Activated T-helper 2 cell treated with anti-CD3 and anti-CD28 coated beads, Interferon-gamma antibody, Interleukin-2, Interleukin-4, amounts not matched to agents 10 μg/mL and 5 μg/mL and 100 μg/mL, durations not matched to agents 14 hours and 24 hours and 36 hours (primary cell): Measurements from ENCODE around the gene AK4. TPM values are rescaled to one million over a fixed set of nuclear protein-coding genes. Genes with fewer than 3 reads are reported as not detected.
A peak's percentile ranks its signal among the peaks of the same experiment; 100 is the strongest.

Experiments
- DNase-seq: peaks from one replicate; pipeline ENCODE4 v3.0.0; 2021; ENCODE audit warnings: low spot score
- H3K27ac Mint-ChIP-seq: one replicate; pipeline ENCODE4 v1.8.0; 2021; ENCODE audit warnings: mixed read lengths
- H3K27me3 Mint-ChIP-seq: one replicate; pipeline ENCODE4 v1.8.0; 2021; ENCODE audit warnings: low read depth, mixed read lengths
- H3K36me3 Mint-ChIP-seq: one replicate; pipeline ENCODE4 v1.8.0; 2021; ENCODE audit warnings: low read depth, mixed read lengths
- H3K4me1 Mint-ChIP-seq: one replicate; pipeline ENCODE4 v1.8.0; 2021; ENCODE audit warnings: low read depth, mixed read lengths
- H3K4me3 Mint-ChIP-seq: one replicate; pipeline ENCODE4 v1.8.0; 2021; ENCODE audit warnings: low read depth, mild to moderate bottlenecking, moderate library complexity, mixed read lengths
- H3K9me3 Mint-ChIP-seq: one replicate; pipeline ENCODE4 v1.8.0; 2021; ENCODE audit warnings: mixed read lengths
- intact Hi-C: fragments of 100-400 bp; cut with micrococcal nuclease; formaldehyde crosslinking; loops from one replicate; pipeline ENCODE4 v1.15.1; 2023
- total RNA-seq: library from RNA; stranded (reverse); gene quantifications from 2 replicates; pipeline ENCODE4 v1.2.3, GENCODE V29; 2022

AK4 gene
- total RNA-seq, 1 donor from 2014 or later: 109 TPM

DNA sequence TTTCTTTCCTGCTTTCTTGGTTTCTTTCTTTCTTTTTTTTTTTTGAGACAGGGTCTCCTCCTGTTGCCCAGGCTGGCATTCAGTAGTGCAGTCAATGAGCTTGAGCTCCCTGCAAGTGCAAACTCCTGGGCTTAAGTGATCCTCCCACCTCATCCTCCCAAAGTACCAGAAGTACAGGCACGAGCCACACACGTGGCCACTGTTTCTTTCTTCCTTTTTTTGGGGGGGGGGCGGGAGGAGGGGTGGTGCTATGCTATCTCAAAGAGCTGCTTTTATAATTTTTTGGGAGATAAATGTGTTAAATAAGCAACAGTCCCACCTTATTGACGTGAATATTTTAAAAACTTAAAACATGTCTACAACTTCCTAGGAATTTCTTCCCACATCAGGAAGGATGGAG is 42.2 kb downstream of the AK4 start:
- intact Hi-C loops: no loop called here
- no peak for DNase-seq
- Mint-ChIP-seq H3K36me3 (peaks cover 43% of the 10 kb centered on the region), H3K4me1 (peaks cover 19% of the 10 kb centered on the region), H3K4me3 (no peak overlapping the region), H3K27me3 (no peaks in the 10 kb centered on the region), H3K9me3 (no peaks in the 10 kb centered on the region), H3K27ac (no peak overlapping the region)

GRCh38 chr1:65193129-65193695 is 45.2 kb downstream of the AK4 start:
- no peaks in the 10 kb centered on the region for H3K27me3 Mint-ChIP-seq
- no peak overlapping the region for H3K4me3 Mint-ChIP-seq
- peaks cover 62% of the 10 kb centered on the region for H3K36me3 Mint-ChIP-seq
- intact Hi-C loops: no loop called here
- H3K9me3 Mint-ChIP-seq: no peaks in the 10 kb centered on the region
- no peak for DNase-seq
- peaks cover 39% of the 10 kb centered on the region for H3K4me1 Mint-ChIP-seq
- H3K27ac Mint-ChIP-seq: no peak overlapping the region

DNA sequence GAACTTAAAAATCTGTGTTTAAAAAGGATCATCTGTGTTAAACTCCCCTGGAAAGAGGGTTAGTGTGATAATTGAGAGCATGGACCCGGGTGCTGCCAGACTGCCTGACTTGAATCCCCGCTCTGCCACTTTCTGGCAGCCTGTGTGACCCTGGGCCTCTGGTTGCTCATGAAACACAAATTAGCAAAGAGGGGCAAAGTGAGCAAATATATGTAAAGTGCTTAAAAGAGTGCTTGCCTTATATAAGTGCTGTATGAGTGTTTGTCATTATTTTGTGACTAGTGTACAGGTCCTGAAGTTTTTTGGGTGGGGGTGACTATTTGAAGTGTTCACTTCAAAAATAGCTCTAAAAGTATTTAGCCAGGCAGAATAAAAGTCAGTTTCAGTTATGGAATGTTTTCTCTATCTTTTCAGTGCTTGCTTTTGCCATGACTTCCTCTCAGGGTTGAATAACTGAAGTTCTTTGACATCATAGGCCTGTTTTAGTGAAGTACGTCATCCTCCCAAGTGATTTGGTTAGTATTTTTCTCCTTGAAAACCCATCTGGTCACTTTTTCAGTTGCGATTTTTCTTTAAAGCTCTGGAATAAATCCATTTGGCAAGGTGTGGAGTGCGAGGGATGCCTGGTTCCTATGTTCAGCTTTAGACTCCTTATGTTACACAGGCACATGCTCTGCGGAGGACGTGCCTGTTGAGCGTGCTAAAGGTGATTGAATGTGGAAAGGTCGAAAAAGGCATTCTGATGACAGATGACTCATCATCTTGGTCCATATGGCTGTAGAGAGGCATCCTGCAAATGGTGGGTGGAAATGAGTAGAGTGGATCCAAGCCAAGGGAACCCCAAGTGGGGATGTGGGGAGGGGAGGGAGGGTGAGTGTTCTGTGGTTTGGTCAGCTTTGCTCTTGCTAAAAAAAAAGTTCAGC is 47.8 kb downstream of the AK4 start:
- DNase-seq: no peak
- intact Hi-C loops: loop anchor here (2.0 kb wide), 1 partner anchor 17 kb away; no protein-coding TSS in a partner anchor
- Mint-ChIP-seq H3K4me3 (no peak overlapping the region), H3K9me3 (no peaks in the 10 kb centered on the region), H3K36me3 (peaks cover 63% of the 10 kb centered on the region), H3K27ac (peak overlapping the region; percentile 58), H3K4me1 (peaks cover 30% of the 10 kb centered on the region), H3K27me3 (no peaks in the 10 kb centered on the region)

- H3K36me3 Mint-ChIP-seq: peaks cover 60% of the 10 kb centered on the region
- H3K27me3 Mint-ChIP-seq: no peaks in the 10 kb centered on the region
- H3K4me1 Mint-ChIP-seq: peaks cover 28% of the 10 kb centered on the region
- no peaks in the 10 kb centered on the region for H3K9me3 Mint-ChIP-seq
- DNase-seq: no peak
- H3K4me3 Mint-ChIP-seq: no peak overlapping the region
- intact Hi-C loops: loop anchor here (2.0 kb wide), 1 partner anchor 16 kb away; no protein-coding TSS in a partner anchor
- H3K27ac Mint-ChIP-seq: no peak overlapping the region
Observed at GRCh38 chr1:65196926-65197325, 48.9 kb downstream of the AK4 start.

DNA sequence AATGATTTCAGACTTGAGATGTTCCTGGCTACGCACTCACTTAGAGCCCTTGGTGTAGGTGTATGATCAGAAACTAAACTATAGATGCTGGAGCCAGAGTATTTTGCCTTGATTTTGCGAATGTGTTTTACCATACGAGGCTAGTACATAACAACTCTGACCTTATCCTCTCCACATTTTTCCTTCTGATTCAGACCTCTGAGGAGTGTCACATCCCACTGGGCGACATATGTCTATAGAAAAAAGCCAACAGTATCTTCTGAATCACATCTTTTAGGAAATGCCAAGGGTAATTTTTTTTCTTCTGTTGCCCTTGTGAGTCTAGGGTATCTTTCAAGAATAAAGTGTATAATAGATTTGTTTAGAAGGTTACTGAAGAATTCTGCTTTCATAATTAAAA is 49.6 kb downstream of the AK4 start:
- intact Hi-C loops: loop anchor here (2.0 kb wide), 1 partner anchor 15 kb away; no protein-coding TSS in a partner anchor
- H3K27me3 Mint-ChIP-seq: no peaks in the 10 kb centered on the region
- H3K27ac Mint-ChIP-seq: peak overlapping the region; percentile 9
- no peaks in the 10 kb centered on the region for H3K9me3 Mint-ChIP-seq
- no peak overlapping the region for H3K4me3 Mint-ChIP-seq
- peaks cover 28% of the 10 kb centered on the region for H3K4me1 Mint-ChIP-seq
- no peak for DNase-seq
- H3K36me3 Mint-ChIP-seq: peaks cover 53% of the 10 kb centered on the region

- DNase-seq: no peak
- Mint-ChIP-seq H3K9me3 (no peaks in the 10 kb centered on the region), H3K4me1 (peaks cover 28% of the 10 kb centered on the region), H3K4me3 (no peak overlapping the region), H3K27me3 (no peaks in the 10 kb centered on the region), H3K27ac (peak overlapping the region; percentile 4), H3K36me3 (peaks cover 49% of the 10 kb centered on the region)
- intact Hi-C loops: no loop called here
Observed at GRCh38 chr1:65198096-65198495, 50.1 kb downstream of the AK4 start.

DNA sequence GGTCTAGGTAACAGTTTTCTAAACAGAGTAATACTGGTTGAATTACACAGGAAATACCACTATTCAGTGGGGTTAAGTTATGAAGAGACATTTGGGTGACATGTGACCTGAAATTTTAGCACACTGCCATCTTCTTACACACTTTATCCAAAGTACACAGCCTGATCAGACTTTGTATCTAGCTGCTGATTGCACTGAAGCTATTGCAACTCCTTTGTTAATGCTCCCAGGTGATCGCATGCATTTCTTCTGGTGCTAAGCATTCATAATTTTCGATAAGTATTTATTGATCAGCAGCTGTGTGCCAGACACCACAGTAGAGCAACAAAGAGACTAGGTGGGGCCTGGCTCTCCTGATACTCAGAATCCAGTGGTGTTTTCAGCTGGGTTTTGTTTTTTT is 52.4 kb downstream of the AK4 start:
- no peaks in the 10 kb centered on the region for H3K27me3 Mint-ChIP-seq
- H3K27ac Mint-ChIP-seq: no peak overlapping the region
- peaks cover 32% of the 10 kb centered on the region for H3K36me3 Mint-ChIP-seq
- intact Hi-C loops: no loop called here
- no peak overlapping the region for H3K4me3 Mint-ChIP-seq
- H3K9me3 Mint-ChIP-seq: no peaks in the 10 kb centered on the region
- H3K4me1 Mint-ChIP-seq: peaks cover 27% of the 10 kb centered on the region
- DNase-seq: no peak

- Mint-ChIP-seq H3K4me3 (no peak overlapping the region), H3K27me3 (no peaks in the 10 kb centered on the region), H3K4me1 (peaks cover 41% of the 10 kb centered on the region), H3K9me3 (no peaks in the 10 kb centered on the region), H3K27ac (no peak overlapping the region), H3K36me3 (peaks cover 13% of the 10 kb centered on the region)
- intact Hi-C loops: no loop called here
- DNase-seq: no peak
Observed at GRCh38 chr1:65206836-65207235, 58.8 kb downstream of the AK4 start.

DNA sequence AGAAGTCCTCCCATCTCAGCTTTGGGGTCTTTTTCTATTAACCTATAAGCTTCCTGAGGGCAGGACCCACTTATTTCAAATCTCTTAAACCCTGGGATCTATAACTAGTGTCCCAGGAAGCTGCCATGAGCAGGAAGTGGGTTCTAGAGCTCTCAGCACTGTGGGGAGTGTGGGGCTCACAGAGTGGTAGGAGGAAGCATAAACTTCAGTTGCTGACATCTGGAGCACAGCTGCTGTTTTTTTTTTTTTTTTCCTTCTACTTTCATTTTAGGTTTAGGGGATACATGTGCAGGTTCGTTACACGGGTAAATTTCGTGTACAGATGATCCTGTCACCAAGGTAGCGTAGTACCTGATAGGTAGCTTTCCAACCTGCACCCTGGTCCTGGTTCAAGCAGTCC is 59.3 kb downstream of the AK4 start:
- peaks cover 44% of the 10 kb centered on the region for H3K4me1 Mint-ChIP-seq
- H3K27ac Mint-ChIP-seq: no peak overlapping the region
- intact Hi-C loops: no loop called here

DNA sequence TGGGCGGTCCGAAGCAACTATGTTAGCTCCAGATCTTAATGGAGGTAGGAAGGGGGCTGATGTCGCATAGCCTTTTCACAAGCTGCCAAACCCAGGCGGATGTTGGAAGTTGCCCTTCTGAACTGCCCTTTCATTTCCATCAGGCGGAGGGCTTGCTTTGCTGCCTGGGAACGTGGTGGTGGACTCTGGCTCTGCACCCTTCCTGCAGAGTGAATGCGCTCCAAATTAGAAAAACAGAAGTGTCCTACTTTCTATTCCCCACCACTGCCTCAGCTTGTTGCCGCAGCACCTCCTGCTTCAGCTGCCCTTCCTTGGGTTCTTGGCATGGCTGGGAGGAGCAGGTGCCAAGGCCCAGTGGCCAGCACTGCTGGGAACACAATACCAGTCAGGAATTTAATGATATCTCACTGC is 60.6 kb downstream of the AK4 start:
- Mint-ChIP-seq H3K4me3 (no peak overlapping the region), H3K36me3 (peaks cover 15% of the 10 kb centered on the region), H3K9me3 (no peaks in the 10 kb centered on the region), H3K27ac (no peak overlapping the region), H3K27me3 (no peaks in the 10 kb centered on the region), H3K4me1 (peaks cover 54% of the 10 kb centered on the region)
- DNase-seq: no peak
- intact Hi-C loops: loop anchor here (2.0 kb wide), 1 partner anchor 60 kb away; the partner anchor contains the start of gene AK4

More for the DNA sequence above, 59.3 kb downstream of the AK4 start:
- no peak for DNase-seq
- Mint-ChIP-seq H3K27me3 (no peaks in the 10 kb centered on the region), H3K4me3 (no peak overlapping the region), H3K36me3 (peaks cover 15% of the 10 kb centered on the region), H3K9me3 (no peaks in the 10 kb centered on the region)

DNA sequence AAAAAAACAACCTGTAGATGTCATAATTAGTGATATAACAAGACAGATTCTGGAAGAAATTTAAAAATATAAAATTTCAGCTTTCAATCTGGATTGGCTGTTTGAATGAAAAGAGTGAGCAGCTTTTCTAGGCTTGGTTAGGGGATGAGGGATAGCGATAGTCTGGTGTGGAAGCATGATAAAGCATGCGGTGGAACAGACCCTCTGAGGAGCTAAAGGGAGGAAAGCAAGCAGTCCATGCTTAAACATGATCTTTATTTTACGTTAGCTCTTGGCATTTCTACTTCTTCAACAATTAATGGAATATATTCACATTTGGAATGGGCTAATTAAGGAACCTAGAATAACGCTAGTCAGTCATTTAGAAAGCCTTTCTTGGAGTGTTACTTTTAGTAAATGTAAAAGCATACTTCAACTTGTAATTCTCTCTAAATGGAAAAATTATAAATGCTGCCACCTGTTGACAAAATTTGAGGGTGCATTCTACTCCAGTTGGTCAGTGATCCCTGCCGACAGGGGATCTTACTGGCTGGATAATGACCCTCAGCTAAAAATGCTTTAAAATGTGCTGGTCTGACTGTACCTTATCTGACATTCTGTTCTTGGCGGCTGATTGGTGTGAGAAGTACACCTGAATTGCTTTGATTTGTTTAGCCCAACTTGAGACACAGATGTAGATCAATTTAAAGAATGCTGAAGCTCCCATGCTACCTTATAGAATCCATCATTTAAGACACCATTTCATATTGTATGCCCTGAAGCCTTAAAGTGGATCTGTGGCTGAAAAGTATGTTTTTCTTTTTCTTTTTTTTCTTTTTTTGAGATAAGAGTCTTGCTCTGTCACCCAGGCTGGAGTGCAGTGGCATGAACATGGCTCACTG is 61.2 kb downstream of the AK4 start:
- Mint-ChIP-seq H3K36me3 (peaks cover 15% of the 10 kb centered on the region), H3K27me3 (no peaks in the 10 kb centered on the region), H3K9me3 (no peaks in the 10 kb centered on the region), H3K27ac (no peak overlapping the region), H3K4me3 (no peak overlapping the region), H3K4me1 (peaks cover 58% of the 10 kb centered on the region)
- intact Hi-C loops: loop anchor here (2.0 kb wide), 1 partner anchor 60 kb away; the partner anchor contains the start of gene AK4
- DNase-seq: no peak

GRCh38 chr1:65210325-65210724 is 62.3 kb downstream of the AK4 start:
- no peak for DNase-seq
- H3K36me3 Mint-ChIP-seq: peaks cover 15% of the 10 kb centered on the region
- intact Hi-C loops: no loop called here
- H3K27ac Mint-ChIP-seq: no peak overlapping the region
- H3K9me3 Mint-ChIP-seq: no peaks in the 10 kb centered on the region
- no peak overlapping the region for H3K4me3 Mint-ChIP-seq
- peaks cover 68% of the 10 kb centered on the region for H3K4me1 Mint-ChIP-seq
- H3K27me3 Mint-ChIP-seq: no peaks in the 10 kb centered on the region
